Heart left ventricle (tissue), 13 donors: ENCODE measurements around the gene BICD2.

Experiments used
- CTCF ChIP-seq, 12 donors: fragments of 200-600 bp; sonication (generic) in 4 of 12; IDR thresholded peaks; one replicate each; pipeline versions ENCODE4 v1.5.0 to v1.8.0; 2018 to 2022; ENCODE audit warnings: antibody characterized with exemption in 12 of 12, mild to moderate bottlenecking in 5 of 12
- POLR2A ChIP-seq, 2 donors: fragments of 450-650 bp; IDR thresholded peaks; one replicate each; pipeline ENCODE4 v1.6.1; 2017; ENCODE audit warnings: antibody characterized with exemption in 2 of 2, mild to moderate bottlenecking in 2 of 2, moderate library complexity in 2 of 2
- donor health status: ischemic (EF 13 %, LVEDD 7.1; RV severe dilation, severe dysfunction).
- donor health status: DM: no; HTN: yes; CAD: no.
- donor health status: DM: no; HTN: no; CAD: no.
- donor health status: ischemic (EF 25% LVEDD 6.9; RV normal size, moderate dysfunction).
- donor health status: ischemic (EF 25% LVEDD 5.7; RV mildly dilated, moderate dysfunction).
- donor health status: ischemic (EF 35%, LVEDD 5.7; RV mildly dilated, moderate dysfunction).
- donor health status: nonischemic (EF 11% LVEDD 7.7; RV severe dilation, severe dysfunction).
- donor health status: DM: yes; HTN: yes; CAD: no.
- donor health status: PGD.
- donor health status: ischemic (EF 29% LVEDD 5.4; RV normal size, mild dysfunction).
- donor health status: nonischemic (EF 23%, LVEDD 6.1; RV moderate dilation, normal function).

- TF ChIP-seq CTCF (IDR thresholded peaks at IDR 0.05) (no peak), POLR2A (IDR thresholded peaks at IDR 0.05) (peak; percentile 19 to 64)
These were observed 94.5 kb downstream of the BICD2 start, which contains the start of gene IPPK for GRCh38 chr9:92669890-92670708.
